H1 (cell line): ENCODE results near the gene KRT80. TPM values are rescaled to one million over a fixed set of nuclear protein-coding genes. Genes with fewer than 3 reads are reported as not detected.

Source experiments
- CTCF ChIA-PET: fragments of 300-600 bp; sonication (Branson Sonifier 250); formaldehyde crosslinking; loops from one replicate; lab custom pipeline; 2021; ENCODE audit not compliant: partially characterized antibody; lab: Charles Lee
- POLR2A ChIA-PET: fragments of 300-600 bp; sonication (Branson Sonifier 250); formaldehyde crosslinking; loops from one replicate; lab custom pipeline; 2021; ENCODE audit warnings: inconsistent platforms; ENCODE audit not compliant: partially characterized antibody; lab: Charles Lee
- DNase-seq, 2 experiments: peaks; one replicate each; pipeline versions ENCODE4 v3.0.0 to v3.0.0-alpha.2; 2010 to 2022; ENCODE audit warnings: low spot score in 2 of 2, low read depth in 1 of 2, mixed read lengths in 1 of 2
- FAIRE-seq: peaks from 2 replicates; lab custom pipeline; 2011; peaks lifted over from hg19 to GRCh38; lab: Jason Lieb, UNC
- H2AFZ ChIP-seq: 2 replicates; pipeline ENCODE4 v1.8.1; 2012; ENCODE audit warnings: low read length, inconsistent platforms
- H2AK5ac ChIP-seq: 2 replicates; pipeline ENCODE4 v1.6.1; 2013; ENCODE audit warnings: low read depth, low read length
- H2BK120ac ChIP-seq: replicated peaks from 2 replicates; pipeline ENCODE3; 2013; ENCODE audit warnings: low read depth, low read length, inconsistent platforms
- H2BK12ac ChIP-seq: 2 replicates; pipeline ENCODE4 v1.6.1; 2013; ENCODE audit warnings: low read depth, low read length
- H2BK15ac ChIP-seq: 2 replicates; pipeline ENCODE4 v1.6.1; 2013; ENCODE audit warnings: low read length
- H2BK20ac ChIP-seq: 2 replicates; pipeline ENCODE4 v1.6.1; 2013; ENCODE audit warnings: low read length
- H2BK5ac ChIP-seq: 2 replicates; pipeline ENCODE4 v1.6.1; 2013; ENCODE audit warnings: low read depth, low read length
- H3K14ac ChIP-seq: 2 replicates; pipeline ENCODE4 v1.6.1; 2013; ENCODE audit warnings: inconsistent platforms; ENCODE audit not compliant: insufficient read length
- H3K18ac ChIP-seq: 2 replicates; pipeline ENCODE4 v1.6.1; 2013; ENCODE audit warnings: low read length; ENCODE audit errors: extremely low read depth
- H3K23ac ChIP-seq: 2 replicates; pipeline ENCODE4 v1.6.1; 2013; ENCODE audit warnings: inconsistent platforms; ENCODE audit not compliant: insufficient read length
- H3K23me2 ChIP-seq: 2 replicates; pipeline ENCODE4 v1.6.1; 2013; ENCODE audit warnings: low read depth, low read length
- H3K27ac ChIP-seq: 2 replicates; pipeline ENCODE4 v1.6.1; 2011; ENCODE audit warnings: low read depth, low read length, inconsistent platforms
- H3K27me3 ChIP-seq, 4 experiments: replicated peaks in 1 of 4; 1 replicate in 1 of 4; 2 replicates in 3 of 4; pipeline versions ENCODE4 v1.6.1 to v1.8.1; 2011 to 2013; ENCODE audit warnings: low read length in 3 of 4, mild to moderate bottlenecking in 3 of 4, inconsistent platforms in 2 of 4, mixed read lengths in 2 of 4, moderate library complexity in 1 of 4; ENCODE audit not compliant: control insufficient read depth in 3 of 4, insufficient read depth in 3 of 4; ENCODE audit errors: extremely low read depth in 1 of 4
- H3K36me3 ChIP-seq, 4 experiments: 2 replicates each; pipeline versions ENCODE4 v1.6.1 to v1.8.1; 2011 to 2013; ENCODE audit warnings: mild to moderate bottlenecking in 4 of 4, low read length in 3 of 4, moderate library complexity in 2 of 4, control low read depth in 1 of 4, inconsistent platforms in 1 of 4; ENCODE audit not compliant: insufficient read depth in 4 of 4, control insufficient read depth in 2 of 4
- H3K4ac ChIP-seq: replicated peaks from 2 replicates; pipeline ENCODE3; 2013; ENCODE audit warnings: low read length, low read depth, mixed read lengths, inconsistent platforms; ENCODE audit not compliant: insufficient read length
- H3K4me1 ChIP-seq, 4 experiments: replicated peaks in 1 of 4; 1 replicate in 1 of 4; 2 replicates in 3 of 4; pipeline versions ENCODE4 v1.6.1 to v1.8.1; 2011 to 2013; ENCODE audit warnings: low read length in 3 of 4, inconsistent platforms in 2 of 4, mixed read lengths in 1 of 4; ENCODE audit not compliant: insufficient read depth in 4 of 4, control insufficient read depth in 3 of 4
- H3K4me2 ChIP-seq, 2 experiments: 2 replicates each; pipeline versions ENCODE4 v1.6.1 to v1.8.1; 2011 to 2013; ENCODE audit warnings: low read depth in 2 of 2, low read length in 2 of 2, control low read depth in 1 of 2, inconsistent platforms in 1 of 2, mild to moderate bottlenecking in 1 of 2; ENCODE audit not compliant: insufficient read depth in 1 of 2
- H3K4me3 ChIP-seq, 4 experiments: fragments of 200-600, 300-600 bp in 1 of 4; sonication (generic), shearing (Covaris generic), sonication (Bioruptor Twin) in 1 of 4; 2 replicates each; pipeline versions ENCODE4 v1.5.1 to v1.8.1; 2011 to 2016; ENCODE audit warnings: low read length in 4 of 4, low read depth in 3 of 4, control low read depth in 2 of 4, inconsistent platforms in 2 of 4, mild to moderate bottlenecking in 2 of 4, mixed read lengths in 1 of 4, moderate library complexity in 1 of 4; ENCODE audit not compliant: insufficient read depth in 2 of 4; ENCODE audit errors: extremely low read depth in 1 of 4
- H3K56ac ChIP-seq: replicated peaks from 2 replicates; pipeline ENCODE3; 2013; ENCODE audit warnings: low read depth, mild to moderate bottlenecking, mixed read lengths, low read length, inconsistent platforms; ENCODE audit not compliant: insufficient read length
- H3K79me1 ChIP-seq: 2 replicates; pipeline ENCODE4 v1.6.1; 2013; ENCODE audit warnings: low read depth, low read length, control low read depth
- H3K79me2 ChIP-seq, 2 experiments: 2 replicates each; pipeline versions ENCODE4 v1.6.1 to v1.8.1; 2012 to 2013; ENCODE audit warnings: low read length in 2 of 2, mild to moderate bottlenecking in 2 of 2, inconsistent platforms in 1 of 2; ENCODE audit not compliant: insufficient read depth in 2 of 2, control insufficient read depth in 1 of 2
- H3K9ac ChIP-seq, 4 experiments: replicated peaks in 1 of 4; 1 replicate in 1 of 4; 2 replicates in 3 of 4; pipeline versions ENCODE4 v1.6.1 to v1.8.1; 2011 to 2013; ENCODE audit warnings: low read depth in 3 of 4, low read length in 3 of 4, control low read depth in 2 of 4, mild to moderate bottlenecking in 2 of 4, moderate library complexity in 2 of 4, inconsistent platforms in 1 of 4; ENCODE audit errors: extremely low read depth in 1 of 4
- H3K9me3 ChIP-seq, 2 experiments: 2 replicates each; pipeline versions ENCODE4 v1.6.1 to v1.8.1; 2012 to 2013; ENCODE audit warnings: mild to moderate bottlenecking in 2 of 2, moderate library complexity in 2 of 2, control low read depth in 1 of 2, inconsistent platforms in 1 of 2, low read depth in 1 of 2, low read length in 1 of 2, mixed read lengths in 1 of 2; ENCODE audit not compliant: insufficient read depth in 2 of 2
- H4K20me1 ChIP-seq, 2 experiments: replicated peaks in 1 of 2; 2 replicates each; pipeline versions ENCODE3 to v1.8.1; 2011 to 2013; ENCODE audit warnings: inconsistent platforms in 2 of 2, low read length in 2 of 2, mild to moderate bottlenecking in 1 of 2; ENCODE audit not compliant: insufficient read depth in 2 of 2, control insufficient read depth in 1 of 2
- H4K5ac ChIP-seq: 2 replicates; pipeline ENCODE4 v1.6.1; 2013; ENCODE audit warnings: low read length, low read depth, mixed read lengths, inconsistent platforms; ENCODE audit not compliant: insufficient read length
- H4K8ac ChIP-seq: 2 replicates; pipeline ENCODE4 v1.8.0; 2013; ENCODE audit warnings: mild to moderate bottlenecking, moderate library complexity, low read length, inconsistent platforms; ENCODE audit not compliant: insufficient read depth; ENCODE audit errors: extremely low read depth
- H4K91ac ChIP-seq: replicated peaks from 2 replicates; pipeline ENCODE3; 2013; ENCODE audit warnings: low read length, mixed read lengths, inconsistent platforms; ENCODE audit not compliant: insufficient read length
- CBX8 ChIP-seq: fragments of 300-800, 300-1000 bp; sonication (generic); IDR thresholded peaks from 2 replicates; pipeline ENCODE4 v1.7.1; 2016; ENCODE audit warnings: low read depth, low read length, borderline replicate concordance
- KDM4A ChIP-seq: IDR thresholded peaks from one replicate; pipeline ENCODE4 v1.7.1; 2012; ENCODE audit warnings: low read depth, mild to moderate bottlenecking, moderate library complexity, low read length, inconsistent platforms; ENCODE audit not compliant: severe bottlenecking
- WGBS, 2 experiments: shearing (Covaris generic) in 1 of 2; methylation state at CpG; one replicate each; pipeline versions ENCODE4 v1.1.6 to v1.1.7; 2013 to 2015; ENCODE audit warnings: low lambda C conversion rate in 2 of 2, mixed read lengths in 2 of 2, inconsistent platforms in 1 of 2, low coverage in 1 of 2, missing lambda C conversion rate in 1 of 2; ENCODE audit not compliant: insufficient replicate concordance in 2 of 2, insufficient coverage in 1 of 2, insufficient read length in 1 of 2; ENCODE audit errors: extremely low coverage in 1 of 2, missing lambda C conversion rate in 1 of 2; 5-methylcytosine and 5-hydroxymethylcytosine counted together
- polyA plus RNA-seq, 7 experiments: library from polyadenylated mRNA; depleted of rRNA in 3 of 7; stranded (reverse) in 5 of 7; unstranded in 2 of 7; fragments of >200 nt in 5 of 7; fragments of 200-250 nt in 2 of 7; gene quantifications; 1 replicate in 5 of 7; 2 replicates in 1 of 7; 4 replicates in 1 of 7; pipeline versions ENCODE4 v1.2.1 to v1.2.3, GENCODE V29; 2011 to 2013; ENCODE audit warnings: missing spikeins in 2 of 7, mixed read lengths in 2 of 7
- total RNA-seq: library from RNA; stranded (reverse); fragmentation: NEBNext Ultra II Directional; extraction: Animal tissue kit (Norgen Biotek cat#: 25700); gene quantifications from 2 replicates; pipeline ENCODE4 v1.2.1, GENCODE V29; 2021

Gene KRT80
- total and polyA plus RNA-seq, 2 of the 8 experiments (the other 6 are each of a cell fraction or from before 2014, with no cell fraction given), result 0.05 TPM; not detected in 1

GRCh38 chr12:52202361-52203078 lies 10.7 kb upstream of the KRT80 start:
- no peaks in the 10 kb centered on the region for H3K9me3 ChIP-seq
- H3K9ac ChIP-seq, result no peak overlapping the region
- no peak overlapping the region for H2BK120ac ChIP-seq
- no peak overlapping the region for H3K4me2 ChIP-seq
- H3K23me2 ChIP-seq, result no peaks in the 10 kb centered on the region
- H3K79me2 ChIP-seq, result no peaks in the 10 kb centered on the region
- H2BK5ac ChIP-seq, result peak overlapping the region; percentile 57
- peak overlapping the region; percentile 63 for H4K91ac ChIP-seq
- H2AK5ac ChIP-seq, result peak overlapping the region; percentile 42
- H3K23ac ChIP-seq, result no peak overlapping the region
- 71% methylated on average over 16 of the region's 18 CpGs; no CpG with 5 or more reads in 1 of the 2 experiments for WGBS, 2 experiments
- H2BK12ac ChIP-seq, result peak overlapping the region; percentile 86
- H3K27me3 ChIP-seq, result no peaks in the 10 kb centered on the region
- H4K20me1 ChIP-seq, result no peaks in the 10 kb centered on the region
- POLR2A ChIA-PET, result interaction anchor here (2.0 kb wide), 1 partner anchor 8 kb away, joined by 9 read pairs; no protein-coding TSS in a partner anchor
- H4K5ac ChIP-seq, result peak overlapping the region; percentile 7
- peaks cover 0 to 22% (median 6%) of the 10 kb centered on the region in 4 experiments; a peak in 4 of 7 replicates for H3K4me1 ChIP-seq
- no peak overlapping the region for H3K56ac ChIP-seq
- H2BK15ac ChIP-seq, result peak overlapping the region; percentile 16
- DNase-seq, result no peak
- no peak overlapping the region for H3K14ac ChIP-seq
- no peaks in the 10 kb centered on the region for H3K79me1 ChIP-seq
- peak overlapping the region; percentile 85; the same call in 1 of the 2 replicates for H2AFZ ChIP-seq
- H2BK20ac ChIP-seq, result no peak overlapping the region
- no peaks in the 10 kb centered on the region for H3K36me3 ChIP-seq
- CTCF ChIA-PET, result interaction anchor here (1.0 to 3.2 kb wide), 9 partner anchors 19 to 167 kb away, joined by 3 to 22 read pairs (median 5); no protein-coding TSS in a partner anchor
- no peak for FAIRE-seq
- peak overlapping the region; percentile 57 for H4K8ac ChIP-seq
- peak overlapping the region; percentile 51; the same call in 1 of the 2 replicates for H3K18ac ChIP-seq
- no peak overlapping the region for H3K27ac ChIP-seq
- no peak overlapping the region for H3K4ac ChIP-seq
- H3K4me3 ChIP-seq, result no peak overlapping the region
- no peak for TF ChIP-seq CBX8
- no peak for TF ChIP-seq KDM4A
